NCI-H146 treated with DMSO at 0.1 percent for 48 hours (cell line): ENCODE results near the gene CCND3.
"Not testable (repeated sequence)": the region's sequence is repeated elsewhere in the genome, so short reads cannot be mapped to it uniquely, and the experiment has no call there.

ENCODE experiments used
- DNase-seq: peaks from one replicate; lab custom pipeline; 2025; ENCODE audit not compliant: unreplicated experiment; lab: John Stamatoyannopoulos, UW

The CCND3 gene

GRCh38 chr6:41954668-41955067 is 13.1 kb upstream of the CCND3 start:
- DNase-seq: no peak

GRCh38 chr6:41947581-41948220 is 6.1 kb upstream of the CCND3 start:
- no peak for DNase-seq

GRCh38 chr6:41943456-41943855 is 1.8 kb upstream of the CCND3 start:
- DNase-seq: no peak

- not testable (repeated sequence) for DNase-seq
Observed at GRCh38 chr6:41942882-41943281, 1.3 kb upstream of the CCND3 start.

GRCh38 chr6:41942067-41942851 is 651 bp upstream of the CCND3 start:
- DNase-seq: no peak

GRCh38 chr6:41940759-41941279 is 789 bp downstream of the CCND3 start:
- DNase-seq: no peak

- DNase-seq: no peak
Observed at GRCh38 chr6:41939848-41940758, 1.5 kb downstream of the CCND3 start.

GRCh38 chr6:41939176-41939847 is 2.3 kb downstream of the CCND3 start:
- no peak for DNase-seq

GRCh38 chr6:41938590-41939175 is 2.9 kb downstream of the CCND3 start:
- DNase-seq: no peak

- DNase-seq: no peak
Observed at GRCh38 chr6:41937861-41938574, 3.6 kb downstream of the CCND3 start.

GRCh38 chr6:41937472-41937860 is 4.1 kb downstream of the CCND3 start:
- no peak for DNase-seq

GRCh38 chr6:41936073-41936837 is 5.4 kb downstream of the CCND3 start:
- peak; percentile 48 for DNase-seq

GRCh38 chr6:41935685-41936072 is 5.9 kb downstream of the CCND3 start:
- no peak for DNase-seq

GRCh38 chr6:41935193-41935574 is 6.4 kb downstream of the CCND3 start:
- no peak for DNase-seq

- no peak for DNase-seq
Observed at GRCh38 chr6:41934278-41935192, 7.1 kb downstream of the CCND3 start.

GRCh38 chr6:41932378-41932777 is 9.2 kb downstream of the CCND3 start:
- no peak for DNase-seq

- no peak for DNase-seq
Observed at GRCh38 chr6:41931792-41932191, 9.8 kb downstream of the CCND3 start.

GRCh38 chr6:41929924-41930323 is 11.7 kb downstream of the CCND3 start:
- DNase-seq: no peak
